Measurements from ENCODE around the gene MID2.

DNA sequence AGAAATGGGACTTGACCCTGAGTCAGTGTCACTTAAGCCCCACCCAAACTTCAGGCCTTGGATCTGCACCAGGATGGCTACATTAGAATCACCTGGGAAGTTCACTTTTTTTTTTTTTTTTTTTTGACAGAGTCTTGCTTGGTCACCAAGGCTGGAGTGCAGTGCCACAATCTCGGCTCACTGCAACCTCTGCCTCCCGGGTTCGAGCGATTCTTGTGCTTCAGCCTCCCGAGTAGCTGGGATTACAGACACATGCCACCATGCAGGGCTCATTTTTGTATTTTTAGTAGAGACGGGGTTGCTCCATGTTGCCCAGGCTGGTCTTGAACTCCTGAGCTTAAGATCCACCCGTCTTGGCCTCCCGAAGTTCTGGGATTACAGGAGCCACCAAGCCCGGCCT, 45.1 kb upstream of the MID2 start:
- TF ChIP-seq, protein P1, sequence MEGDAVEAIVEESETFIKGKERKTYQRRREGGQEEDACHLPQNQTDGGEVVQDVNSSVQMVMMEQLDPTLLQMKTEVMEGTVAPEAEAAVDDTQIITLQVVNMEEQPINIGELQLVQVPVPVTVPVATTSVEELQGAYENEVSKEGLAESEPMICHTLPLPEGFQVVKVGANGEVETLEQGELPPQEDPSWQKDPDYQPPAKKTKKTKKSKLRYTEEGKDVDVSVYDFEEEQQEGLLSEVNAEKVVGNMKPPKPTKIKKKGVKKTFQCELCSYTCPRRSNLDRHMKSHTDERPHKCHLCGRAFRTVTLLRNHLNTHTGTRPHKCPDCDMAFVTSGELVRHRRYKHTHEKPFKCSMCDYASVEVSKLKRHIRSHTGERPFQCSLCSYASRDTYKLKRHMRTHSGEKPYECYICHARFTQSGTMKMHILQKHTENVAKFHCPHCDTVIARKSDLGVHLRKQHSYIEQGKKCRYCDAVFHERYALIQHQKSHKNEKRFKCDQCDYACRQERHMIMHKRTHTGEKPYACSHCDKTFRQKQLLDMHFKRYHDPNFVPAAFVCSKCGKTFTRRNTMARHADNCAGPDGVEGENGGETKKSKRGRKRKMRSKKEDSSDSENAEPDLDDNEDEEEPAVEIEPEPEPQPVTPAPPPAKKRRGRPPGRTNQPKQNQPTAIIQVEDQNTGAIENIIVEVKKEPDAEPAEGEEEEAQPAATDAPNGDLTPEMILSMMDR (IDR thresholded peaks at IDR 0.05), result no peak
- TF ChIP-seq POLR2A (IDR thresholded peaks at IDR 0.05), result no peak

Measured in thyroid gland (tissue), 4 donors.